Progenitor cell of endocrine pancreas (in vitro differentiated cells): Measurements from ENCODE around the gene CASKIN1. TPM values are rescaled to one million over a fixed set of nuclear protein-coding genes. Genes with fewer than 3 reads are reported as not detected.

Experiments
- DNase-seq: peaks from one replicate; pipeline ENCODE4 v3.0.0; 2021; ENCODE audit warnings: low spot score; ENCODE audit not compliant: unreplicated experiment
- H3K27ac Mint-ChIP-seq: 2 replicates; pipeline ENCODE4 v1.8.0; 2021; ENCODE audit warnings: mild to moderate bottlenecking, moderate library complexity, mixed read lengths
- H3K27me3 Mint-ChIP-seq: 2 replicates; pipeline ENCODE4 v1.8.0; 2021; ENCODE audit warnings: mixed read lengths
- H3K36me3 Mint-ChIP-seq: 2 replicates; pipeline ENCODE4 v1.8.0; 2022; ENCODE audit warnings: mixed read lengths; ENCODE audit not compliant: insufficient read depth
- H3K4me1 Mint-ChIP-seq: 2 replicates; pipeline ENCODE4 v1.8.0; 2021; ENCODE audit warnings: low read depth, mixed read lengths
- H3K4me3 Mint-ChIP-seq: 2 replicates; pipeline ENCODE4 v1.8.0; 2021; ENCODE audit warnings: low read depth, mild to moderate bottlenecking, moderate library complexity, mixed read lengths
- H3K9me3 Mint-ChIP-seq: 2 replicates; pipeline ENCODE4 v1.8.0; 2021; ENCODE audit warnings: low read depth, mixed read lengths
- CTCF ChIP-seq: fragments of 200-600 bp; sonication (generic); IDR thresholded peaks from one replicate; pipeline ENCODE4 v1.5.0; 2021; ENCODE audit warnings: antibody characterized with exemption, mild to moderate bottlenecking; ENCODE audit not compliant: unreplicated experiment
- total RNA-seq: library from RNA; stranded (reverse); gene quantifications from 2 replicates; pipeline ENCODE4 v1.2.1, GENCODE V29; 2021

Gene CASKIN1
- total RNA-seq, 1 donor from 2014 or later = 13.1 TPM

GRCh38 chr16:2197765-2198164 is 1.4 kb upstream of the CASKIN1 start:
- peaks cover 35% of the 10 kb centered on the region for H3K27me3 Mint-ChIP-seq

DNA sequence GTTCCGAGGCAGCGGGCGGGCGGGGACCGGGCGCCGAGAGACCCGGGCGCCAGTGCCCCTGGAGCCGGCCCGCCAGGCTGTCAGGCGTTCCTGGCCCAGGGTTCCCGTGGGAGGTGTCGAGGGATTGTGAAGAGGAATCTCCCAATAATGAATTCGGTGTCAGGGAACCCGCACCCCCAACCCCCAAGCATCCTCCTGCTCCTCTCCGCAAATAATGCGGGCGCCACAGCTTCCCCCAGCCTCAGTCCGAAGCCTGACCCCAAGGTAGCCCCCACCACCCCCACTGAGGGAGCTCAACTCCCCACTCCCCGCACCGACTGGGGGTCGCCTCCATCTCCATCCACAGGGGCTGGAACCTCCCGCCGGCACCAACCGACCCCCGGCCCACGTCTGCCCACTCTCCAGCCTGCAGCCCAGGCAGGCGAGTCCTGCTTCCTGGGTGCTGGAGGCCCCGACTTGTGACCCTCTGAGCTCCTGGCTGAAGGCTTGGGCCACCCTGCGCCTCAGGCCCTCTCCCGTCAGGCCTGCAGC is 641 bp upstream of the CASKIN1 start:
- peak overlapping the region; percentile 55 for H3K4me3 Mint-ChIP-seq
- H3K27me3 Mint-ChIP-seq = peaks cover 35% of the 10 kb centered on the region
- TF ChIP-seq CTCF = no peak
- H3K4me1 Mint-ChIP-seq = peaks cover 3% of the 10 kb centered on the region
- no peaks in the 10 kb centered on the region for H3K36me3 Mint-ChIP-seq
- no peaks in the 10 kb centered on the region for H3K9me3 Mint-ChIP-seq
- no peak overlapping the region for H3K27ac Mint-ChIP-seq
- DNase-seq = no peak

More at GRCh38 chr16:2197765-2198164, 1.4 kb upstream of the CASKIN1 start:
- TF ChIP-seq CTCF = no peak
- DNase-seq = no peak
- H3K4me1 Mint-ChIP-seq = peaks cover 3% of the 10 kb centered on the region
- no peaks in the 10 kb centered on the region for H3K9me3 Mint-ChIP-seq
- no peak overlapping the region for H3K27ac Mint-ChIP-seq
- peak overlapping the region; percentile 63 for H3K4me3 Mint-ChIP-seq
- H3K36me3 Mint-ChIP-seq = no peaks in the 10 kb centered on the region

DNA sequence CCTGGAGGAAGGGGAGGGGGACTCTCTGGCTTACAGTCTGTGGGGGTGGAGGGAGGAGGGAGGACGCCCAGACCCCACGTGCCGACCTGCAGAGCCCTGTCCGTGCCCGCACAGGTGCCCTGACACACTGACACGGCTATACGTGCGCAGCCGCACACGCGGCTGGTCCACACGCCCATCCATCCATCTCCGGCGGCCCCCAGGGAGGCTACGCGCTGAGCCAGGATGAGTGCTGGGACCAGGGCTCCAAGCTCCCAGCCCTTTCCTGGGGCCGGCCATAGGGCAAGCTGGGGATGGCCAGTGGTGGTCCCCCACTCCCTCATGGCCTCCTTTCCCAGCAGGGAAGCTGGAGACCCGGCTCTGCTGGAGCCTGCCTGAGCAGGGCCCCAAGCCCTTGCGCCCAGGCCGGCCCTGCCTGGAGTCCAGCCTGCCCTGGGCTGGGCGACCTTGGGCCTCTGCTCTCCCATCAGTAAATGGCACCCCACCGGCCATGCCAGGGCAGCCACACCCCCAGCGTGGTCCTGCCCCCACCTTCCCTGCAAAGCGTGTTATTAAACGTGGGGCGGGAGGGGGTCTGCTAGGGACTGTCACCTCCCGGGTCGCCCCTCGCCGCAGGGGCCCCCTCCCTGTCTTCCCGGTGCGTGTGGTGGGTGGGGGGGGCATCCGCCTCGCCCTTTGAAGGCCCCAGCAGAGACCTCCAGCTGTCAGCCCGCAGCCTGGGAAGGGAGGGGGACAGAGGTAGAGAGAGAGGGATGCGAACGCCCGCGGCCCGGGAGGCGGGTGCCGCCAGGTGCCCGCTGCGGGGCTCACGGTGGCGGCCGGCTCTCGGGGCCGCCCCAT is 863 bp downstream of the CASKIN1 start:
- Mint-ChIP-seq H3K9me3 (no peaks in the 10 kb centered on the region), H3K27me3 (peaks cover 32% of the 10 kb centered on the region), H3K36me3 (no peaks in the 10 kb centered on the region), H3K27ac (no peak overlapping the region), H3K4me1 (peaks cover 3% of the 10 kb centered on the region), H3K4me3 (peak overlapping the region; percentile 63)
- TF ChIP-seq CTCF = no peak
- DNase-seq = no peak

DNA sequence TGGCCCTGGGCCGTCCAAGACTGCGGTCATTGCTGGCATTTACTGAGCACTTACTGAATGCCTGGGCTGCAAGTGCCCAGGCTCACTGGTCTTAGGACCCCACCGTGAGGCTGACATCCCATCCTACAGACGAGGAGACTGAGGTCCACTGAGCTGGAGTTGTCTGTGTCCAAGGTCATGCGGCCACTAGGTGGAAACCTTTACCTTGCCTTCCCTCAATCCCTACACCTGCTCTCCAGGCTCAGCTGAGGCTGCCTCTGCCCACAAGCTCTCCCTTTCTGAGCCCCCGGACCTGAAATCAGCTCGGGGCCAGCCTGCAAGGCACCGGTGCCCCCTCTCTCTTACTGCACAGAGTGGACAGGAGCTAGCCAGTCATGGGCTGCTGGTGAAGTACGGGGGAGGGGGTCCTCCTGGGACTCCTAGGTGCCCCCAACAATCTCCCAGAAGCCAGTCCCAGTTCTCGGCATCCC is 1.5 kb downstream of the CASKIN1 start:
- peak; percentile 62 for TF ChIP-seq CTCF
- Mint-ChIP-seq H3K27ac (no peak overlapping the region), H3K9me3 (no peaks in the 10 kb centered on the region), H3K27me3 (peaks cover 25% of the 10 kb centered on the region), H3K4me3 (peak overlapping the region; percentile 62), H3K36me3 (no peaks in the 10 kb centered on the region), H3K4me1 (peaks cover 3% of the 10 kb centered on the region)
- DNase-seq = no peak

DNA sequence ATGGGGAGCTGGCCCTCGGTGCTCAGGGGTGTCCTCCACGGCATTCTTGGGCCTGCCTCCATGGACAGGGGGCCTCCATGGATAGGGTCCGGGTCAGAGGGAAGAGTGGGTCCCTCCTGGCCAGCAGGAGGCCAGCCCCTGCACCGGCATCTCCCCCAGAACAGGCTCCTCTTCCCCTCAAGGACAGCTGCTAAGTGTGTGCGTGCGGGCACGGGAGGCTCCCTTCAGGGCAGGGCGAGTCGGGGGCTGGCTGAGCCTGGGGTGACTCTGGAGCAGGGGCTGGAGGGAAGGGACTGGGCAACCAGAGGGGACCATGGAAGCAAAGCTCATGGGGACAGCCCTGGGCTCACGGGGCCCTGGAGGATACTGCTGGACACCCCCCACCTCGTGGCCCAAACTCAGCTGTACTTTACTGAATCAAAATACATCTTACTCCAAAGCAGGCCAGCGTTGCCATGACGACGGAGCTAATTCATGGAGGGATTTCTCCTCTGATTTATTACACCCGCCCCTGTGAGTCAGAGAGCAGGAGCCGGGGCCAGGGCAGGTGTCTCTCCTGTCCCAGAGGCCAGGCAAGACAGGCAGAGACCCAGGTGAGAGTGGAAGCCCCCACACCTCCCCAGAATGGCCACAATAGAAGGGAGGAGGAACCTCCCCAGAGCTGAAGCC is 2.1 kb downstream of the CASKIN1 start:
- no peak overlapping the region for H3K4me3 Mint-ChIP-seq
- peaks cover 3% of the 10 kb centered on the region for H3K4me1 Mint-ChIP-seq
- no peak for TF ChIP-seq CTCF
- DNase-seq = no peak
- H3K9me3 Mint-ChIP-seq = no peaks in the 10 kb centered on the region
- peaks cover 24% of the 10 kb centered on the region for H3K27me3 Mint-ChIP-seq
- H3K36me3 Mint-ChIP-seq = no peaks in the 10 kb centered on the region
- H3K27ac Mint-ChIP-seq = no peak overlapping the region
